HG03469 (cell line): ENCODE data around the gene PLA2G2E.
"Not testable (repeated sequence)": the region's sequence is repeated elsewhere in the genome, so short reads cannot be mapped to it uniquely, and the experiment has no call there.

ENCODE experiments used
- ATAC-seq: cut with Tn5 transposase; IDR thresholded peaks from one replicate; pipeline ENCODE4 v1.9.1; 2021; ENCODE audit warnings: mild to moderate bottlenecking, moderate library complexity, moderate number of reproducible peaks; ENCODE audit not compliant: unreplicated experiment

PLA2G2E gene

GRCh38 chr1:19934336-19934735 lies 10.9 kb upstream of the PLA2G2E start:
- ATAC-seq = no peak

- no peak for ATAC-seq
Observed at GRCh38 chr1:19932866-19933265, 9.4 kb upstream of the PLA2G2E start.

DNA sequence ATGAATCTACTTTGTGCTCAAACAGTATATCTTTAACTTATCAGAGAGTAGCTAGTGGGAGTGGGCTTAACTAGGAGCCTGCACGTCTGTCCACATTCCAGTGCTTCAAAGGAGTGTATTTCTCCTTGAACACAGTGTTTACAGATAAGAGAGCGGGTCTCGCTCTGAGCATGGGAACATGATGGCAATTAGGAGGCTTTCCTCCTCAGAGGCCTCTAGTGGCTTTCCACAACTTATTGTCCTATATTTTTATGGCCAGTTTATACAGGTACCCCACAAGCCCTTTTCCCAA lies 3.7 kb upstream of the PLA2G2E start:
- ATAC-seq = not testable (repeated sequence)

GRCh38 chr1:19926296-19927129 lies 3.1 kb upstream of the PLA2G2E start:
- no peak for ATAC-seq

DNA sequence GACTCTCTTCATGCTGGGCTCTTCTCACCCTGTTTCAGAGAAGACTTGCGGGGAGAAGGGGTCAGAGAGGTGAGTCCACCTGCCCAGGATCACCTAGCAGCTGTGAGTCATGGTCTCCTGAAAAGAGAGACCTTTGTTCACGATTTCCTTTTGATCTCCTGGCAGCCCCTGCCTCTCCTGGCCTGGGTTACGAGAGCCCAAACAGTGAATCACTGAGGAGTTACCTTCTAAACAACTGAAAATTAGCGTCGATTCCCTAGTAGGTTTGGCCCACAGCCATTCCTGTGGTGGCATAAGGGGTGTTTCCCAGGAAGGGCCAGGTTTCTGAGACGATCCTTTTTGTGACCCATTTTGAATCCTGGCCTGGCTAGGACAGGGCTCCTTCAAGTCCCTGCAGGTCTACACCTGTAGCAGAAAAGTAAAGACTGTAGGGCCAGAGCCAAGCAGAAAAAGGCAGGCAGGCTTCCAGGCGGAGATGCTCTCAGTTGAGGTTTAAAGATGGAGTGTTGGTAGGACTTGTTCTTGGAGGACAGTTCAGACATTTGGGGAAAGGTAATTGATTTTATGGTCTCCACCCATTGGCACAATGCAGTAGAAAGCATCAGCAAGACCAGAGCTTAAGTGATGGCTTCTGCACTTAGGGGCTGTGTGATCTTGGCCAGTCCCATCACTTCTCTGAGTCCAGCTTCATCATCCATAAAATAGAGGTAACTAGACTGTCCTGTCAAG lies 2.1 kb upstream of the PLA2G2E start:
- no peak for ATAC-seq

GRCh38 chr1:19923953-19924346 lies 533 bp upstream of the PLA2G2E start:
- ATAC-seq = no peak

GRCh38 chr1:19922015-19922688 lies 1.3 kb downstream of the PLA2G2E start:
- ATAC-seq = no peak

GRCh38 chr1:19921310-19921709 lies 2.1 kb downstream of the PLA2G2E start:
- ATAC-seq = no peak

- no peak for ATAC-seq
Observed at GRCh38 chr1:19920132-19920710, 3.2 kb downstream of the PLA2G2E start.

GRCh38 chr1:19918057-19918456 lies 5.4 kb downstream of the PLA2G2E start:
- no peak for ATAC-seq

- no peak for ATAC-seq
Observed at GRCh38 chr1:19910650-19911049, 12.8 kb downstream of the PLA2G2E start.

DNA sequence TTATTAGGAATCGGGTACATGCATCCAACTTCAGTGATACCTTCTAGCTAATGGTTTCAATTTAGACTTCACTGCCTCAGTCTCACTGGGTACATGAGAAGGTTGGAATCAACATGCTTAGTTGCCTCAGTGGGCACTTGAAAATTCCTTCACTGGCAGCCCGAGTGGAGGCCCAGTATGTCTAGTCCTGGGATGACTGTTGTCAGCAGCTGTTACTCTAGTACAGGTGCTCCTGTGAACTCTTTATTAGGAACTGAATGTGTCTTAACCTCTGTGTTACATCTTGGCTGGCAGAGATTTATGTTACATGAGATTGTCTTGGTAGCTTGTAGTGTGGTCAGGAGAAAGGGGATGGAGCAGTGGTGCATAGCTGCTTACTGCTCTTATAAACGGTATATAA lies 13.4 kb downstream of the PLA2G2E start:
- no peak for ATAC-seq

DNA sequence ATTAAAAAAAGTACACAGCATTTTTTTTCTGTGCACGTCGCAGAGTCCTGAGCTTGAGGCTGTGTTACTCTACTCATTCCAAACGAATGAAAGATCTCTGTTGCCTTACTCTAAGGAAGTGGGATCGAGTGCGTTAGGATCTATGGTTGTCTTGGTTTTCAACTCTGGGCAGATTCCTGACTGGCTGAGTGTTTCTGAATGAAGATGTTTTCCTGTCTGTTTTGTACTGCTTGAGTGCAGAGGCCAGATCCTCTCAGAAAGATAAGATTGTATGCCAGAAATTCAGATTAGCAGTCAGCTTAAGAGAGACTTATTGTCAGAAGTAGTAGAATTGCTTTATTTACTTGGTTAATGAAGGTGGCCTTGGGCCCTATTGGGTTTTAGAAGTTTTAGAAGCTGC lies 14.0 kb downstream of the PLA2G2E start:
- ATAC-seq = no peak

- no peak for ATAC-seq
Observed at GRCh38 chr1:19907456-19907855, 16.0 kb downstream of the PLA2G2E start.

DNA sequence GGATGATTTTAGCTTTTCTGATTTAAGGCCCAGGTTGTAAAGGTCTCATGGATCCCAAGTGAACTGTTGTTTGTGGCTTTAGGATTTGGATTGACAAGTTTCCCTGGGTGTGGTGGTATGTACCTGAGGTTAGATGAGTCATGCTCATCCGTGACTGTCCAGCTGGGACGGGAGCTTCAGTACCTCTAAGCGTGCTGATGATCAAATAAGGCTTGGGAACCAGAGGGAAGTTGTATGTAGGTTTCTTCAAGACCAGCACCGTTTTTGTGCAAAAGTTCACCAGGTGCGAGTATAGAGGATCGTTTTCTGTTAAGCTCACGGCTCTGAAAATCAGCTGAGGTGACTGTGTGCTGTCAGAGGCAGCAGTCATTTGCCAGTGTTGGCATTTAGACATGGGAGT lies 19.8 kb downstream of the PLA2G2E start:
- no peak for ATAC-seq

- no peak for ATAC-seq
Observed at GRCh38 chr1:19901653-19902052, 21.8 kb downstream of the PLA2G2E start.

GRCh38 chr1:19894218-19894617 lies 29.2 kb downstream of the PLA2G2E start:
- ATAC-seq = no peak

DNA sequence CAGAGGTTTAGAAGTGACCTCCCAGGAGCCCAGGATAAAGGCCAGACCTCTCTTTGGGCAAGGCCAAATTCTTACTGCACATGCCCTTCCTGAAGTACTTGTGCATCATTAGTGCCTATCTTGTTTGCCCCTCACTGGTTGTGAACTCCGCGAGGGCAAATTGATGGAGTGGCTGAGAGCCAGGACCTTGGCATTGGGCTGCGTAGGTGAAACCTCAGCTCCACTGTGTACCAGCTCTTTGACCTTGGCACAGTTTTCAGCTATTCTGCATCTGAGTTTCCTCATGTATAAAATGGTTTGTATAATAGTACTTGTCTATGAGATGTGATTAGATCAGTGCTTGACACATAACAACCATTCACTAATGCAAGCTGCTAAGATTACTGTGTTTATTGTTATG lies 29.7 kb downstream of the PLA2G2E start:
- no peak for ATAC-seq

DNA sequence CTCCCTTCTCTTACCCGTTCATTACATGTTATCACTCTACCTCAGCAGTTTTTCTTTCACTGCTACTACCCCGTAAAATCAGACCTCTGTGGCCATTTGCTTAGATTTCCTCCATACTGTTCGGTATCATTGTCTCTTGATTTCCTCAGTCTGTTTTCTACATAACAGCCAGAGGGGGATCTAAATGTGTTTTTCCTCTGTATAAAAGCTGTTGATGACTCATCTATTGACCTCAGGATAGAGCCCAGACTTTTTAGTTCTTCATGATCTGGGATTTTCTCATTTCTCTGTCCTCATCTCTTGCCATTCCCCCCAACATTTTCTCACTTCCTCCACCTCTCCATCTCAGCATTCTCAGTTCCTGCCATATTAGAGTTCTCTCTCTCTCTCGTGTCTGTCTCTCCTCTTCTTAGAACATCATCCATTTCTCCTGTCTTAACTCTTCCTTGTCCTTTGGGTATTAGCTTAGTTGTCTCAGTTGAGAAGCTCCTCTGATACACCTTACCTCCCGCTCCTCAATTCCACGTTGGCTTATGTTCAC lies 30.7 kb downstream of the PLA2G2E start:
- no peak for ATAC-seq

- ATAC-seq = no peak
Observed at GRCh38 chr1:19892129-19892528, 31.3 kb downstream of the PLA2G2E start.

GRCh38 chr1:19889656-19890055 lies 33.8 kb downstream of the PLA2G2E start:
- ATAC-seq = no peak
